Measurements from ENCODE around the gene TDRD7.

DNA sequence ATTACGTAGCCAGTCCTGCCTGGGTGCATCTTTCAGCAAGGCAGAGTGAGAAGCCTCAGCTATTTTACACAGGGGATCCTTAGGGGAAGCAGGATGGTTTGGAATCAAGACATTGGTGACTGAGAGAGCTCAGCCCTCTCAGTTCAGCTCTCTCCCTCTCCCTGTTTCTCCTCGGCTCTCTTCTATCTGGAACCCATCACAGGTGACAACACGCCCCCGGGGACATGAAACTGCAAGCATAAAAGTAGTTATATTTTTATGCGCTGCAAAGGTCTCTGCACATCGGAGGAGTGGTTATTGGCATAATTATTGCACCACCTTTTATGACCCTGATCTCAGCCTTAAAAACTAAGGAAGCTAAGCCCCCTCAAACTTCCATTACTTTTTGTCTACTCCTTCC is 103.8 kb downstream of the TDRD7 start:
- TF ChIP-seq, protein P1, sequence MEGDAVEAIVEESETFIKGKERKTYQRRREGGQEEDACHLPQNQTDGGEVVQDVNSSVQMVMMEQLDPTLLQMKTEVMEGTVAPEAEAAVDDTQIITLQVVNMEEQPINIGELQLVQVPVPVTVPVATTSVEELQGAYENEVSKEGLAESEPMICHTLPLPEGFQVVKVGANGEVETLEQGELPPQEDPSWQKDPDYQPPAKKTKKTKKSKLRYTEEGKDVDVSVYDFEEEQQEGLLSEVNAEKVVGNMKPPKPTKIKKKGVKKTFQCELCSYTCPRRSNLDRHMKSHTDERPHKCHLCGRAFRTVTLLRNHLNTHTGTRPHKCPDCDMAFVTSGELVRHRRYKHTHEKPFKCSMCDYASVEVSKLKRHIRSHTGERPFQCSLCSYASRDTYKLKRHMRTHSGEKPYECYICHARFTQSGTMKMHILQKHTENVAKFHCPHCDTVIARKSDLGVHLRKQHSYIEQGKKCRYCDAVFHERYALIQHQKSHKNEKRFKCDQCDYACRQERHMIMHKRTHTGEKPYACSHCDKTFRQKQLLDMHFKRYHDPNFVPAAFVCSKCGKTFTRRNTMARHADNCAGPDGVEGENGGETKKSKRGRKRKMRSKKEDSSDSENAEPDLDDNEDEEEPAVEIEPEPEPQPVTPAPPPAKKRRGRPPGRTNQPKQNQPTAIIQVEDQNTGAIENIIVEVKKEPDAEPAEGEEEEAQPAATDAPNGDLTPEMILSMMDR (IDR thresholded peaks at IDR 0.05) = no peak
- no peak for TF ChIP-seq ZFX (IDR thresholded peaks at IDR 0.05; ENCODE audit: borderline replicate concordance)

All from 22Rv1 (cell line).